HEK293T (cell line): ENCODE results near the gene CNKSR2.

ENCODE experiments used
- ARNT ChIP-seq: fragments of 450-650 bp; IDR thresholded peaks from 2 replicates; pipeline ENCODE4 v1.6.1; 2017; ENCODE audit warnings: mild to moderate bottlenecking
- BHLHE40 ChIP-seq: fragments of 450-650 bp; IDR thresholded peaks from 2 replicates; pipeline ENCODE4 v1.6.1; 2016; ENCODE audit warnings: mild to moderate bottlenecking, moderate library complexity, borderline replicate concordance
- ELF4 ChIP-seq: fragments of 450-650 bp; IDR thresholded peaks from 2 replicates; pipeline ENCODE4 v1.6.1; 2017; ENCODE audit warnings: antibody characterized with exemption
- FOXA1 ChIP-seq: fragments of 450-650 bp; IDR thresholded peaks from 2 replicates; pipeline ENCODE4 v1.6.1; 2016; ENCODE audit warnings: mild to moderate bottlenecking
- FOXK2 ChIP-seq: fragments of 450-650 bp; IDR thresholded peaks from 2 replicates; pipeline ENCODE4 v1.6.1; 2016; ENCODE audit warnings: mild to moderate bottlenecking
- FOXM1 ChIP-seq: fragments of 450-650 bp; IDR thresholded peaks from 2 replicates; pipeline ENCODE4 v1.6.1; 2017; ENCODE audit warnings: mild to moderate bottlenecking, borderline replicate concordance
- HDGF ChIP-seq: fragments of 450-650 bp; IDR thresholded peaks from 2 replicates; pipeline ENCODE4 v1.6.1; 2017; ENCODE audit warnings: antibody characterized with exemption, borderline replicate concordance
- L3MBTL2 ChIP-seq: fragments of 450-650 bp; conservative IDR thresholded peaks from 2 replicates; pipeline ENCODE4 v1.6.1; 2016; ENCODE audit warnings: mild to moderate bottlenecking
- NFRKB ChIP-seq: fragments of 450-650 bp; IDR thresholded peaks from 2 replicates; pipeline ENCODE4 v1.6.1; 2016; ENCODE audit warnings: mild to moderate bottlenecking, moderate library complexity
- SP1 ChIP-seq: fragments of 450-650 bp; IDR thresholded peaks from 2 replicates; pipeline ENCODE4 v1.6.1; 2017
- SUZ12 ChIP-seq: fragments of 450-650 bp; IDR thresholded peaks from 2 replicates; pipeline ENCODE4 v1.6.1; 2016; ENCODE audit warnings: mild to moderate bottlenecking
- TARDBP ChIP-seq: fragments of 450-650 bp; IDR thresholded peaks from 2 replicates; pipeline ENCODE4 v1.6.1; 2016
- ZNF384 ChIP-seq: fragments of 450-650 bp; IDR thresholded peaks from 2 replicates; pipeline ENCODE4 v1.6.1; 2016
- TF ChIP-seq, protein P1 (sequence below): fragments of 450-650 bp; IDR thresholded peaks from 2 replicates; pipeline ENCODE4 v1.6.1; 2016

DNA sequence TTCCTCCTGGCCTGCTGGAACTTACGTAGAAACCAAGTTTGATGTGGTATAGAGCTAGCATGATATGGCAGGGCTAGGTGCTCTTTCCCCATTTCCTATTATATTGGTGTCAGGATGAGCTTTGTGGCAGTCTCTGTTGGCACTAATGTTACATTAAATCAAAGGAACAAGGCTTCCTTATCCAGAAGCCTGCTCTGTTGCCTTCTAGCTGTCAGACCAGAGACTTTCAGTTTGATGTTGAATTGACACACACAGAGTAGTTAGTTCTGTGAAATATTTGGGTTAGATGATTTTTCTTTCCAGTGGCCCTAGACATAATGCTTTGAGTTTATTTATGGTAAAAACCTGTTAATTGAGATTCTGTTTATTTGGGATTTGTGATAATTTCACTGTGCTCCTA lies 10.0 kb downstream of the CNKSR2 start:
- TF ChIP-seq ELF4: no peak
- no peak for TF ChIP-seq SUZ12
- TF ChIP-seq FOXM1: no peak
- no peak for TF ChIP-seq FOXK2
- no peak for TF ChIP-seq ARNT
- TF ChIP-seq L3MBTL2: no peak
- TF ChIP-seq BHLHE40: no peak
- TF ChIP-seq NFRKB: no peak
- no peak for TF ChIP-seq SP1
- TF ChIP-seq TARDBP: no peak
- no peak for TF ChIP-seq HDGF
- TF ChIP-seq FOXA1: no peak
- no peak for TF ChIP-seq ZNF384
- TF ChIP-seq, protein P1, sequence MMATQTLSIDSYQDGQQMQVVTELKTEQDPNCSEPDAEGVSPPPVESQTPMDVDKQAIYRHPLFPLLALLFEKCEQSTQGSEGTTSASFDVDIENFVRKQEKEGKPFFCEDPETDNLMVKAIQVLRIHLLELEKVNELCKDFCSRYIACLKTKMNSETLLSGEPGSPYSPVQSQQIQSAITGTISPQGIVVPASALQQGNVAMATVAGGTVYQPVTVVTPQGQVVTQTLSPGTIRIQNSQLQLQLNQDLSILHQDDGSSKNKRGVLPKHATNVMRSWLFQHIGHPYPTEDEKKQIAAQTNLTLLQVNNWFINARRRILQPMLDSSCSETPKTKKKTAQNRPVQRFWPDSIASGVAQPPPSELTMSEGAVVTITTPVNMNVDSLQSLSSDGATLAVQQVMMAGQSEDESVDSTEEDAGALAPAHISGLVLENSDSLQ: no peak
